GM12865 (cell line): ENCODE data around the gene NNAT.

Experiments
- DNase-seq: peaks from one replicate; pipeline ENCODE4 v3.0.0; 2010; ENCODE audit warnings: low read depth
- H3K4me3 ChIP-seq: 2 replicates; pipeline ENCODE4 v1.5.1; 2011; ENCODE audit warnings: mild to moderate bottlenecking, low read depth, low read length, control low read depth
- TF ChIP-seq, protein P1 (sequence below): IDR thresholded peaks from 2 replicates; pipeline ENCODE4 v1.5.1; 2011; ENCODE audit warnings: low read length, control low read depth, low read depth, inconsistent platforms; ENCODE audit not compliant: insufficient read depth; ENCODE audit errors: missing control alignments

NNAT gene

DNA sequence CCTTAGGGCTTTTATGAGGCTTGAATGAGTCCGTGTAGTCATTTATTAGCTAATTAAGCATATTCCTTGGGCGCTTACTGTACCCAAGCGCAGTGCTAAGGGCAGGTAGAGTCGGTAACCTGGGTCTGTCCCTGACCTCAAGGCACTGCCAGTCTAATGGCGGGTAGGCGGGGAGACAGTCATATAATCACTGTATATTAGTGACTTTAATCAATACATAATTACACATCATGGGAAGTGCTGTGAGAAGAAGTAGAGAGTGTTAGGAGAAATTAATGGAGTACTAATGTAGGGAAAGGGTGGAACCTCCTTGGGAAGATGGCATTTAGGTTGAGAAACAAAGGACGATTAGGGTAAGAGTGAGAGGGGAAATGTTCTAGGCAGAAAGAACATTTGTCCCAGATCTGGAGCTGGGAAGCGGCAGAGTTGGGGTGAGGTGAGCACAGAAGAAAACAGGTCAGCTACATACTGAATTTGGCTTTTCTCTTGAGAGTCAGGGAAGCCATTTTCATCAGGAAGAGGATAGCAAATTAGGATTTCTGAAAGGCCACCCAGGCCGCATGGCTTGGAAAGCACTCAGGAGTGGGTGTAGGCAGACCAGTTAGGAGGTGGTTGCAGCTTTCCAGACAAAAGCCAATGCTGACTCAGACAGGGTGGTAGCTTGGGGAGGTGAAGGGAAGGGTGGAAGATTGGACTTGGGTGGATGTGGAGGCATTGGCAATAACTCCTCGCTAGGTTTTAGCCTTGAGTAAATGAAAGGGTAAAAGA lies 7.6 kb downstream of the NNAT start:
- no peak for DNase-seq
- TF ChIP-seq, protein P1, sequence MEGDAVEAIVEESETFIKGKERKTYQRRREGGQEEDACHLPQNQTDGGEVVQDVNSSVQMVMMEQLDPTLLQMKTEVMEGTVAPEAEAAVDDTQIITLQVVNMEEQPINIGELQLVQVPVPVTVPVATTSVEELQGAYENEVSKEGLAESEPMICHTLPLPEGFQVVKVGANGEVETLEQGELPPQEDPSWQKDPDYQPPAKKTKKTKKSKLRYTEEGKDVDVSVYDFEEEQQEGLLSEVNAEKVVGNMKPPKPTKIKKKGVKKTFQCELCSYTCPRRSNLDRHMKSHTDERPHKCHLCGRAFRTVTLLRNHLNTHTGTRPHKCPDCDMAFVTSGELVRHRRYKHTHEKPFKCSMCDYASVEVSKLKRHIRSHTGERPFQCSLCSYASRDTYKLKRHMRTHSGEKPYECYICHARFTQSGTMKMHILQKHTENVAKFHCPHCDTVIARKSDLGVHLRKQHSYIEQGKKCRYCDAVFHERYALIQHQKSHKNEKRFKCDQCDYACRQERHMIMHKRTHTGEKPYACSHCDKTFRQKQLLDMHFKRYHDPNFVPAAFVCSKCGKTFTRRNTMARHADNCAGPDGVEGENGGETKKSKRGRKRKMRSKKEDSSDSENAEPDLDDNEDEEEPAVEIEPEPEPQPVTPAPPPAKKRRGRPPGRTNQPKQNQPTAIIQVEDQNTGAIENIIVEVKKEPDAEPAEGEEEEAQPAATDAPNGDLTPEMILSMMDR: no peak
- H3K4me3 ChIP-seq: peak overlapping the region; percentile 80

DNA sequence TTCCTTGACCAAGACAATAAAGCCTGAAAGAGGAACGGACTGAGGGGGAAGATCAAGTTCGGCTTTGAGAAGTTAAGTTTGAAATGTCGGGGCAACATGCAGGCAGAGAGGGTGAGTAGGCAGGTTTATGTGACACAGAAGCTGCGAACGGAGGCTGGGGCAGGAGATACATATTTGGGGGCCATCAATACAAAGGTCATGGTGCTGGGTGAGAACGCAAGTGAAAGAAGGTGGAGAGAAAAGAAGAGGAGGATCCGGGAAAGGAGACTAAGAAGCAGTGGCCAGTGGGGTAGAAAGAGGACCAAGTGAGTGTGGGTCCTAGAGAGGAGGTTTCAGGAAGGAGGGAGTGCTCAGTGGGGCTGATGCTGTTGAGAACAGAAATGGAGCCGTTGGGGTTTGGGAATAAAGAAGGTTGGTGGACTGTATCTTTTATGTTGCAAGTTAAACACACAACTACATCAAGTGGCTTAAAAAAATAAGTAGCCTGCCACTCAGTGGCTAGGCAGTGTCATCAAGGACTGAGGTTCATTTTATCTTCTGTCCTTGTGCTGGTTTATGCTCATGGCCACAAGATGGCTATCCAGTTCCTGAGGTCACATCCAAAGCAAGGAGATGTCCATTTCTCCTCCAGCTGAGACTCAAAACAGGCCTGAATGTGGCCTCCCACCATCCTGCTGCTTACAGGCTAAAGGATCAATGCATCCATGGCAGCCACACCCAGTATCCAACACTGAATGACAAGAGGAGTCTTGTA lies 8.3 kb downstream of the NNAT start:
- H3K4me3 ChIP-seq: no peak overlapping the region
- no peak for DNase-seq
- TF ChIP-seq, protein P1: no peak

DNA sequence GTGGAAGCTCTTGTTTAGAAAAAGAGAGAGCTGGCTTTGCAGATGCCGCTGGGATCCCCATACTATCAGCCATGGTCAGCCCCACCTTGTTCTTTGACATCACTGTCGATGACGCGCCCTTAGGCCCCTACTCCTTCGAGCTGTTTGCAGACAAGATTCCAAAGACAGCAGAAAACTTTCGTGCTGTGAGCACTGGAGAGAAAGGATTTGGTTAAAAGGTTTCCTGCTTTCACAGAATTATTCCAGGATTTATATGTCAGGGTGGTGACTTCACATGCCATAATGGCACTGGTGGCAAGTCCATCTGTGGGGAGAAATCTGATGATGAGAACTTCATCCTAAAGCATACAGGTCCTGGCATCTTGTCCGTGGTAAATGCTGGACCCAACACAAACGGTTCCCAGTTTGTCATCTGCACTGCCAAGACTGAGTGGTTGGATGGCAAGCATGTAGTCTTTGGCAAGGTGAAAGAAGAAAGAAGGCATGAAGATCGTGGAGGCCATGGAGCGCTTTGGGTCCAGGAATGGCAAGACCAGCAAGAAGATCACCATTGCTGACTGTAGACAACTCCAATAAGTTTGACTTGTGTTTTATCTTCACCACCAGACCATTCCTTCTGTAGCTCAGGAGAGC lies 9.0 kb downstream of the NNAT start:
- no peak overlapping the region for H3K4me3 ChIP-seq
- no peak for DNase-seq
- TF ChIP-seq, protein P1: no peak

DNA sequence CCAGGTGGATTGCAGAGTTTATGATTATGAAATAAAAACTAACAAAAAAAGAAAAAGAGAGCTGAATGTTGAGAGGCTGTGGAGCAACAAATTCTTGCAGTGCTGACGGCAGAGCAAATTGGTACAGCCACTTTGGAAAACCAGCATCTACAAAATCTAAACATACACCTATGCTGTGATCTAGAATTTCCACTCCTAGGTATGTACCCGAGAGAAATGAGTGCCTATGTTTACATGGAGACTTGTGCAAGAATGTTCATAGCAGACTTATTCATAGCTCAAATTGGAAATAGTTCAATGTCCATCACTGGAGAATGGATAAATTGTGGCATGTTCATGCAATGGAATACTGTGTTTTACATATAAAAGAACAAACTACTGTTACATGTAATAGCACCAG lies 9.6 kb downstream of the NNAT start:
- TF ChIP-seq, protein P1: no peak
- DNase-seq: no peak

DNA sequence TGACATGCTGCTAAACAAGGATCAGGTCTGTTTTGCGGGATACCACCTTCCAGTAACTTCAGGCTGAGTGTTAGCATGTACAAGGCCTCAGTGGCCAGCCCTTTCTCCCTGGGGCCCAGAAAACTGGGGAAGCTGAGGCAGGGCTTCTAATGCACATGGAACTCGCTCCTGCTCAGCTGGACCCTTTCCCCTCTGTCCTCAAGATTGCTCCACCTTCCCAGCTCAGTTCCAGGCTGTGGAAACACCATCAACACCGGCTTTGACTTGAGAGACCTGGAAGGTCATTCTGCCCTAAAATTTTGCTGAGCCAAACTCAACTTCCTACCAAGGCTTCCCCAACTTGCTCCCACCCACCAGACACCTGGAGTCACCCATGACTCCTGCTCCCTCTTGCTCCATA lies 10.8 kb downstream of the NNAT start:
- TF ChIP-seq, protein P1: no peak
- no peak for DNase-seq
- no peak overlapping the region for H3K4me3 ChIP-seq

More for the DNA sequence above, 9.6 kb downstream of the NNAT start:
- H3K4me3 ChIP-seq: no peak overlapping the region

DNA sequence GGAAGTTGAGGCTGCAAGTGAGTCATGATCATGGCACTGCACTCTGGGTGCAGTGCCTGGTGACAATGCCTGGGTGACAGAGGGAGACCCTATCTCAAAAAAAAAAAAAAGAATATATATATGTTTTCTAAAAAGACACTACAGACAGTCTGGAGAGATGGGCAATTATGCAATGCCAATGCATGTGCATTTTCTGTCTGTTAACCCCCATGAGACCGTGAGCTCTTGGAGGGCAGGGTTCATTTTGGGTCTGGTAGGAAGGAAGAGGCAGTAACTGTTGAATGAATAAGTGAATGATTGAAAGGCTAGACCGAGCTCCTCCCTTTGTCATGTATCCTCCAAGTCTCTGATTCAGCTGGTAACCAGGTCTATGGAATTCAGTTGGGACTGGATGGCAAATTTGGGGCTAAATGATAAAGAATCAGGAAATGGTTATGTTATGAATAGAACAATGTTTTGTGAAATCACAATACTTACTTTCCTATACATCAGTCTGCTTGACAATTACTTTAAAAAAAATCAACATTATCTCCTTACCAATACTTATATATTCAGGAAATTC lies 12.2 kb downstream of the NNAT start:
- no peak for DNase-seq
- TF ChIP-seq, protein P1: no peak
- H3K4me3 ChIP-seq: no peak overlapping the region
